ENCODE results near the gene DYRK3. TPM values are rescaled to one million over a fixed set of nuclear protein-coding genes. Genes with fewer than 3 reads are reported as not detected.

The DYRK3 gene
- polyA plus RNA-seq, 1 donor: 4.3 TPM

GRCh38 chr1:206690516-206690915 is 55.2 kb downstream of the DYRK3 start:
- H3K9me3 ChIP-seq (ENCODE audit: control insufficient read depth, low read depth, low read length): no peaks in the 10 kb centered on the region
- no peak for DNase-seq
- peaks cover 8% of the 10 kb centered on the region for H3K36me3 ChIP-seq (ENCODE audit: control insufficient read depth, insufficient read depth, low read length)
- H3K4me1 ChIP-seq (ENCODE audit: control insufficient read depth, insufficient read depth, low read length): peaks cover 39% of the 10 kb centered on the region
- H3K4me3 ChIP-seq (ENCODE audit: low read length): no peak overlapping the region
- H3K27ac ChIP-seq (ENCODE audit: low read length): no peak overlapping the region
- no CpG with 5 or more reads among the region's 2 CpGs for WGBS (ENCODE audit: insufficient coverage, low lambda C conversion rate)
- H3K27me3 ChIP-seq (ENCODE audit: control insufficient read depth, insufficient read depth, low read length): no peaks in the 10 kb centered on the region

GRCh38 chr1:206691604-206692003 is 56.3 kb downstream of the DYRK3 start:
- Histone ChIP-seq H3K9me3 (ENCODE audit: control insufficient read depth, low read depth, low read length) (no peaks in the 10 kb centered on the region), H3K36me3 (ENCODE audit: control insufficient read depth, insufficient read depth, low read length) (peaks cover 12% of the 10 kb centered on the region), H3K27ac (ENCODE audit: low read length) (no peak overlapping the region), H3K4me1 (ENCODE audit: control insufficient read depth, insufficient read depth, low read length) (peaks cover 39% of the 10 kb centered on the region), H3K27me3 (ENCODE audit: control insufficient read depth, insufficient read depth, low read length) (no peaks in the 10 kb centered on the region), H3K4me3 (ENCODE audit: low read length) (no peak overlapping the region)
- no CpG with 5 or more reads among the region's 8 CpGs for whole genome bisulfite sequencing (ENCODE audit: insufficient coverage, low lambda C conversion rate)
- DNase-seq: no peak

GRCh38 chr1:206693029-206693428 is 57.7 kb downstream of the DYRK3 start:
- DNase-seq: no peak

GRCh38 chr1:206693592-206693991 is 58.3 kb downstream of the DYRK3 start:
- Histone ChIP-seq H3K4me3 (ENCODE audit: low read length) (no peak overlapping the region), H3K36me3 (ENCODE audit: control insufficient read depth, insufficient read depth, low read length) (peaks cover 26% of the 10 kb centered on the region), H3K27ac (ENCODE audit: low read length) (no peak overlapping the region), H3K9me3 (ENCODE audit: control insufficient read depth, low read depth, low read length) (no peaks in the 10 kb centered on the region), H3K27me3 (ENCODE audit: control insufficient read depth, insufficient read depth, low read length) (no peaks in the 10 kb centered on the region), H3K4me1 (ENCODE audit: control insufficient read depth, insufficient read depth, low read length) (peaks cover 24% of the 10 kb centered on the region)
- DNase-seq: no peak
- whole genome bisulfite sequencing (ENCODE audit: insufficient coverage, low lambda C conversion rate): no CpG with 5 or more reads among the region's 7 CpGs

More at GRCh38 chr1:206693029-206693428, 57.7 kb downstream of the DYRK3 start:
- Histone ChIP-seq H3K36me3 (ENCODE audit: control insufficient read depth, insufficient read depth, low read length) (peaks cover 23% of the 10 kb centered on the region), H3K27ac (ENCODE audit: low read length) (no peak overlapping the region), H3K9me3 (ENCODE audit: control insufficient read depth, low read depth, low read length) (no peaks in the 10 kb centered on the region), H3K4me1 (ENCODE audit: control insufficient read depth, insufficient read depth, low read length) (peaks cover 27% of the 10 kb centered on the region), H3K4me3 (ENCODE audit: low read length) (no peak overlapping the region), H3K27me3 (ENCODE audit: control insufficient read depth, insufficient read depth, low read length) (no peaks in the 10 kb centered on the region)
- WGBS (ENCODE audit: insufficient coverage, low lambda C conversion rate): 20% methylated on average over 1 of the region's 10 CpGs

- Histone ChIP-seq H3K27me3 (ENCODE audit: control insufficient read depth, insufficient read depth, low read length) (no peaks in the 10 kb centered on the region), H3K9me3 (ENCODE audit: control insufficient read depth, low read depth, low read length) (no peaks in the 10 kb centered on the region), H3K4me3 (ENCODE audit: low read length) (no peak overlapping the region), H3K27ac (ENCODE audit: low read length) (no peak overlapping the region), H3K4me1 (ENCODE audit: control insufficient read depth, insufficient read depth, low read length) (peaks cover 20% of the 10 kb centered on the region), H3K36me3 (ENCODE audit: control insufficient read depth, insufficient read depth, low read length) (peaks cover 25% of the 10 kb centered on the region)
- 90% methylated on average over 2 of the region's 11 CpGs for WGBS (ENCODE audit: insufficient coverage, low lambda C conversion rate)
- no peak for DNase-seq
Measured at GRCh38 chr1:206694171-206695124, 59.1 kb downstream of the DYRK3 start.

GRCh38 chr1:206695733-206696132 is 60.4 kb downstream of the DYRK3 start:
- no peaks in the 10 kb centered on the region for H3K9me3 ChIP-seq (ENCODE audit: control insufficient read depth, low read depth, low read length)
- no peaks in the 10 kb centered on the region for H3K27me3 ChIP-seq (ENCODE audit: control insufficient read depth, insufficient read depth, low read length)
- peaks cover 25% of the 10 kb centered on the region for H3K36me3 ChIP-seq (ENCODE audit: control insufficient read depth, insufficient read depth, low read length)
- DNase-seq: no peak
- peaks cover 21% of the 10 kb centered on the region for H3K4me1 ChIP-seq (ENCODE audit: control insufficient read depth, insufficient read depth, low read length)
- H3K4me3 ChIP-seq (ENCODE audit: low read length): no peak overlapping the region
- no CpG with 5 or more reads among the region's 9 CpGs for whole genome bisulfite sequencing (ENCODE audit: insufficient coverage, low lambda C conversion rate)
- H3K27ac ChIP-seq (ENCODE audit: low read length): no peak overlapping the region

GRCh38 chr1:206696812-206697585 is 61.7 kb downstream of the DYRK3 start:
- H3K4me3 ChIP-seq (ENCODE audit: low read length): no peak overlapping the region
- no peak overlapping the region for H3K27ac ChIP-seq (ENCODE audit: low read length)
- H3K27me3 ChIP-seq (ENCODE audit: control insufficient read depth, insufficient read depth, low read length): no peaks in the 10 kb centered on the region
- DNase-seq: no peak
- no peaks in the 10 kb centered on the region for H3K9me3 ChIP-seq (ENCODE audit: control insufficient read depth, low read depth, low read length)
- H3K36me3 ChIP-seq (ENCODE audit: control insufficient read depth, insufficient read depth, low read length): peaks cover 28% of the 10 kb centered on the region
- 40% methylated on average over 1 of the region's 4 CpGs for WGBS (ENCODE audit: insufficient coverage, low lambda C conversion rate)
- peaks cover 15% of the 10 kb centered on the region for H3K4me1 ChIP-seq (ENCODE audit: control insufficient read depth, insufficient read depth, low read length)

GRCh38 chr1:206698011-206698410 is 62.7 kb downstream of the DYRK3 start:
- no peak for DNase-seq
- no peaks in the 10 kb centered on the region for H3K27me3 ChIP-seq (ENCODE audit: control insufficient read depth, insufficient read depth, low read length)
- peaks cover 5% of the 10 kb centered on the region for H3K4me1 ChIP-seq (ENCODE audit: control insufficient read depth, insufficient read depth, low read length)
- no peaks in the 10 kb centered on the region for H3K9me3 ChIP-seq (ENCODE audit: control insufficient read depth, low read depth, low read length)
- H3K27ac ChIP-seq (ENCODE audit: low read length): no peak overlapping the region
- H3K36me3 ChIP-seq (ENCODE audit: control insufficient read depth, insufficient read depth, low read length): peaks cover 27% of the 10 kb centered on the region
- no peak overlapping the region for H3K4me3 ChIP-seq (ENCODE audit: low read length)
- WGBS (ENCODE audit: insufficient coverage, low lambda C conversion rate): no CpG with 5 or more reads among the region's 2 CpGs
